ENCODE measurements around the gene VAMP1. TPM values are rescaled to one million over a fixed set of nuclear protein-coding genes. Genes with fewer than 3 reads are reported as not detected.

Gene VAMP1
- total and polyA plus RNA-seq, 2 of the 8 experiments (the other 6 are each of a cell fraction or from before 2014, with no cell fraction given): 10.8 to 23.1 TPM

DNA sequence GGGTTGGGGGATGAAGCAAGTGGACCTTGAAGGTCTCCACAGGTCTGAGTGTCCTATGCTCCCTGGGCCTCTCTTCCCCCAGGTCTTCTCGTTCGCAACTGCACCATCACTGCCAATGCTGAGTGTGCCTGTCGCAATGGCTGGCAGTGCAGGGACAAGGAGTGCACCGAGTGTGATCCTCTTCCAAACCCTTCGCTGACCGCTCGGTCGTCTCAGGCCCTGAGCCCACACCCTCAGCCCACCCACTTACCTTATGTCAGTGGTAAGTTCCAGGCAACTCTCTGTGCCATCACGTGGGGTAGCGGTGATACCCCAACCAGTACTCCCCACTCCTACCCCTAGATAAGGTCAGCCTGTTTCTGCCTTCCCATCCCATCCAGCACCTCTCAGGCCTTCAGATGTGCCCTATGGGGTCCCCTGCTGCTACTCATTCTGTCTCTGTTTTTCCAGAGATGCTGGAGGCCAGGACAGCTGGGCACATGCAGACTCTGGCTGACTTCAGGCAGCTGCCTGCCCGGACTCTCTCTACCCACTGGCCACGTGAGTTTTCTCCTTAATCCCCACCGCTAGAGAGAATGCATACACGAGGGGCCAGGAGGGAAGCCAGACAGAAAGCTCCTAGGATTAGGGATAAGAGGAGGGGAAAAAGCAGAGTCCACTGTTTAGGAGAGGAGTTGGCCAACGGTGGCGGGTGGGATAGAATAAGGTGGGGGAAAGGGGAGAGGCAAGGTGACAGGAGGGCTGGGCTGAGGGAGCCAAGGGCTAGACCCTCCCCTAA, 20.2 kb downstream of the VAMP1 start:
- ChIA-PET CTCF (ENCODE audit: partially characterized antibody) (interaction anchor here (0.6 to 4.4 kb wide), 8 partner anchors 10 to 128 kb away, joined by 4 to 36 read pairs (median 10); no protein-coding TSS in a partner anchor), POLR2A (ENCODE audit: partially characterized antibody) (interaction anchor here (1.0 to 4.9 kb wide), 16 partner anchors 8 to 130 kb away, joined by 3 to 41 read pairs (median 8); partner anchors contain the start of genes CD27, GAPDH, LTBR and MRPL51)
- DNase-seq (ENCODE audit: low read depth in 1 of 2, low spot score in 2 of 2): no peak
- no peak overlapping the region for H3K56ac ChIP-seq (replicated peaks; ENCODE audit: insufficient read length, low read depth, low read length)
- peak overlapping the region in 1 of 4 experiments; percentile 4; a peak in 2 of 7 replicates for H3K9ac ChIP-seq (replicated peaks in 1 of 4; ENCODE audit: extremely low read depth in 1 of 4, low read depth in 3 of 4, low read length in 3 of 4)
- H3K36me3 ChIP-seq (ENCODE audit: control insufficient read depth in 2 of 4, insufficient read depth in 4 of 4, low read length in 3 of 4): no peaks in the 10 kb centered on the region
- no peak overlapping the region for H2AFZ ChIP-seq (ENCODE audit: low read length)
- H2BK5ac ChIP-seq (ENCODE audit: low read depth, low read length): peak overlapping the region; percentile 88
- no peaks in the 10 kb centered on the region for H3K27me3 ChIP-seq (replicated peaks in 1 of 4; ENCODE audit: control insufficient read depth in 3 of 4, extremely low read depth in 1 of 4, insufficient read depth in 3 of 4, low read length in 3 of 4)
- H2BK12ac ChIP-seq (ENCODE audit: low read depth, low read length): peak overlapping the region; percentile 91
- peak overlapping the region; percentile 96 for H3K18ac ChIP-seq (ENCODE audit: extremely low read depth, low read length)
- H2AK5ac ChIP-seq (ENCODE audit: low read depth, low read length): peak overlapping the region; percentile 54; the same call in 1 of the 2 replicates
- no peak for FAIRE-seq
- peak overlapping the region; percentile 12 for H2BK120ac ChIP-seq (replicated peaks; ENCODE audit: low read depth, low read length)
- peak overlapping the region in 2 of 4 experiments; percentile 10 to 42; a peak in 4 of 8 replicates for H3K4me3 ChIP-seq (ENCODE audit: extremely low read depth in 1 of 4, insufficient read depth in 2 of 4, low read depth in 3 of 4, low read length in 4 of 4)
- H4K5ac ChIP-seq (ENCODE audit: insufficient read length, low read depth, low read length): no peak overlapping the region
- peaks cover 23 to 36% (median 31%) of the 10 kb centered on the region in 4 experiments for H3K4me1 ChIP-seq (replicated peaks in 1 of 4; ENCODE audit: control insufficient read depth in 3 of 4, insufficient read depth in 4 of 4, low read length in 3 of 4)
- peak overlapping the region; percentile 62 to 67 for H3K4me2 ChIP-seq (ENCODE audit: insufficient read depth in 1 of 2, low read depth in 2 of 2, low read length in 2 of 2)
- H3K4ac ChIP-seq (replicated peaks; ENCODE audit: insufficient read length, low read depth, low read length): peak overlapping the region; percentile 30
- no peaks in the 10 kb centered on the region for H3K79me1 ChIP-seq (ENCODE audit: low read depth, low read length)
- no peaks in the 10 kb centered on the region; the same call in 1 of the 2 replicates for H3K23me2 ChIP-seq (ENCODE audit: low read depth, low read length)
- H4K91ac ChIP-seq (replicated peaks; ENCODE audit: insufficient read length, low read length): peak overlapping the region; percentile 91
- WGBS, 2 experiments (ENCODE audit: extremely low coverage in 1 of 2, insufficient coverage in 1 of 2, insufficient read length in 1 of 2, insufficient replicate concordance in 2 of 2, low coverage in 1 of 2, low lambda C conversion rate in 2 of 2, missing lambda C conversion rate in 1 of 2): 83% methylated on average over 16 of the region's 16 CpGs; no CpG with 5 or more reads in 1 of the 2 experiments
- H4K20me1 ChIP-seq (replicated peaks in 1 of 2; ENCODE audit: control insufficient read depth in 1 of 2, insufficient read depth in 2 of 2, low read length in 2 of 2): no peaks in the 10 kb centered on the region
- H4K8ac ChIP-seq (ENCODE audit: extremely low read depth, insufficient read depth, low read length): peak overlapping the region; percentile 93; the same call in 1 of the 2 replicates
- H3K14ac ChIP-seq (ENCODE audit: insufficient read length): no peak overlapping the region
- peak overlapping the region; percentile 78; the same call in 1 of the 2 replicates for H3K27ac ChIP-seq (ENCODE audit: low read depth, low read length)
- peak overlapping the region; percentile 83 for H2BK15ac ChIP-seq (ENCODE audit: low read length)
- no peaks in the 10 kb centered on the region for H3K79me2 ChIP-seq (ENCODE audit: control insufficient read depth in 1 of 2, insufficient read depth in 2 of 2, low read length in 2 of 2)
- H3K9me3 ChIP-seq (ENCODE audit: insufficient read depth in 2 of 2, low read depth in 1 of 2, low read length in 1 of 2): no peaks in the 10 kb centered on the region
- peak overlapping the region; percentile 74 for H2BK20ac ChIP-seq (ENCODE audit: low read length)
- no peak overlapping the region for H3K23ac ChIP-seq (ENCODE audit: insufficient read length)
- no peak for TF ChIP-seq TCF12 (IDR thresholded peaks at IDR 0.05; ENCODE audit: low read depth, low read length)
- no peak for TF ChIP-seq BACH1 (IDR thresholded peaks at IDR 0.05; ENCODE audit: low read length)
- TF ChIP-seq NANOG (IDR thresholded peaks at IDR 0.05; ENCODE audit: insufficient read depth, low read depth, low read length, poor library complexity, severe bottlenecking): no peak

Data from H1 (cell line).